K562 (cell line): ENCODE data around the gene GNG7. TPM values are rescaled to one million over a fixed set of nuclear protein-coding genes. Genes with fewer than 3 reads are reported as not detected.

ENCODE experiments used
- ATAC-seq: fragments of 200-7000 bp; cut with Tn5 transposase; 3 replicates; pipeline ENCODE4 v1.9.1; 2020; ENCODE audit warnings: moderate library complexity
- BruUV-seq: library from RNA; stranded (reverse); fragments of 400-500 nt; replicated peaks from 2 replicates; lab custom pipeline; 2021; lab: Mats Ljungman, UMichigan
- CTCF ChIA-PET: fragments of 300-600 bp; formaldehyde crosslinking; extraction: SDS; loops from one replicate; lab custom pipeline; 2021; ENCODE audit warnings: low intra/inter-chr PET ratio; lab: Yijun Ruan, JAX
- POLR2A ChIA-PET: fragments of 300-600, 350-650 bp; sonication (Branson Sonifier 250); formaldehyde crosslinking; extraction: SDS; loops from one replicate; lab custom pipeline; 2021; ENCODE audit warnings: antibody characterized with exemption, inconsistent platforms; lab: Yijun Ruan, JAX
- DNase-seq, 4 experiments: peaks; one replicate each; pipeline versions ENCODE4 v3.0.0 to v3.0.0-alpha.2; 2011 to 2018; ENCODE audit warnings: low spot score in 3 of 4, mixed read lengths in 3 of 4; ENCODE audit errors: extremely low read depth in 1 of 4
- FAIRE-seq: peaks from 2 replicates; lab custom pipeline; 2011; peaks lifted over from hg19 to GRCh38; lab: Jason Lieb, UNC
- H2AFZ ChIP-seq: 2 replicates; pipeline ENCODE4 v1.6.0; 2011; ENCODE audit warnings: low read depth, low read length, control low read depth, inconsistent platforms
- H3K27ac ChIP-seq: fragments of 200-600 bp; 3 replicates; pipeline ENCODE4 v1.8.0; 2011; ENCODE audit warnings: low read depth, mild to moderate bottlenecking, control low read depth, inconsistent platforms, low read length, moderate library complexity, mixed read lengths; ENCODE audit errors: extremely low read depth
- H3K27me3 ChIP-seq, 2 experiments: fragments of 300-600 bp in 1 of 2; 2 replicates in 1 of 2; 3 replicates in 1 of 2; pipeline versions ENCODE4 v1.6.0 to v1.8.0; 2011; ENCODE audit warnings: inconsistent platforms in 2 of 2, low read length in 2 of 2, mild to moderate bottlenecking in 1 of 2, mixed read lengths in 1 of 2, moderate library complexity in 1 of 2; ENCODE audit not compliant: control insufficient read depth in 2 of 2, insufficient read depth in 2 of 2
- H3K36me3 ChIP-seq: fragments of 300-600 bp; 3 replicates; pipeline ENCODE4 v1.8.0; 2011; ENCODE audit warnings: mild to moderate bottlenecking, low read length, inconsistent platforms; ENCODE audit not compliant: control insufficient read depth, insufficient read depth
- H3K4me1 ChIP-seq, 2 experiments: fragments of 200-600 bp in 1 of 2; replicated peaks in 1 of 2; 2 replicates in 1 of 2; 3 replicates in 1 of 2; pipeline versions ENCODE4 v1.5.1 to v1.8.0; 2011; ENCODE audit warnings: inconsistent platforms in 2 of 2, low read length in 2 of 2, mild to moderate bottlenecking in 1 of 2, mixed read lengths in 1 of 2, moderate library complexity in 1 of 2; ENCODE audit not compliant: control insufficient read depth in 2 of 2, insufficient read depth in 2 of 2
- H3K4me2 ChIP-seq: 2 replicates; pipeline ENCODE4 v1.6.1; 2011; ENCODE audit warnings: low read length, control low read depth, inconsistent platforms, mixed read lengths; ENCODE audit not compliant: insufficient read depth
- H3K4me3 ChIP-seq: fragments of 200-600 bp; sonication (generic), shearing (Covaris generic); 2 replicates; pipeline ENCODE4 v1.5.1; 2016; ENCODE audit warnings: control low read depth, inconsistent platforms
- H3K79me2 ChIP-seq: fragments of 200-600 bp; 3 replicates; pipeline ENCODE4 v1.8.0; 2011; ENCODE audit warnings: low read length, inconsistent platforms; ENCODE audit not compliant: control insufficient read depth, insufficient read depth
- H3K9ac ChIP-seq, 2 experiments: 2 replicates each; pipeline versions ENCODE4 v1.6.0 to v1.6.1; 2011; ENCODE audit warnings: low read depth in 2 of 2, low read length in 2 of 2, control low read depth in 1 of 2, inconsistent platforms in 1 of 2, mild to moderate bottlenecking in 1 of 2, mixed read lengths in 1 of 2; ENCODE audit not compliant: insufficient read depth in 1 of 2
- H3K9me1 ChIP-seq: one replicate; pipeline ENCODE4 v1.6.0; 2011; ENCODE audit warnings: inconsistent platforms, mild to moderate bottlenecking, low read length, moderate library complexity; ENCODE audit not compliant: control insufficient read depth, insufficient read depth
- H3K9me3 ChIP-seq: replicated peaks from 2 replicates; pipeline ENCODE4 v1.5.1; 2011; ENCODE audit warnings: low read depth, low read length, inconsistent platforms; ENCODE audit not compliant: control insufficient read depth, insufficient read depth
- H4K20me1 ChIP-seq: replicated peaks from 2 replicates; pipeline ENCODE4 v1.6.1; 2011; ENCODE audit warnings: low read length, inconsistent platforms, mixed read lengths; ENCODE audit not compliant: control insufficient read depth, insufficient read depth
- SP1 ChIP-seq: sonication (generic); formaldehyde crosslinking; IDR thresholded peaks from 2 replicates; pipeline ENCODE4 v1.8.1; 2022; ENCODE audit warnings: mild to moderate bottlenecking, missing genetic modification reagents
- ZNF12 ChIP-seq: sonication (generic); formaldehyde crosslinking; IDR thresholded peaks from 2 replicates; pipeline ENCODE4 v1.4.0; 2020; ENCODE audit warnings: mild to moderate bottlenecking, missing genetic modification reagents
- WGBS: fragments of 100-300 bp; shearing (Covaris generic); methylation state at CpG from one replicate; pipeline ENCODE4 v1.1.6; 2016; ENCODE audit warnings: low coverage, mixed read lengths; ENCODE audit not compliant: insufficient coverage; ENCODE audit errors: missing lambda C conversion rate; 5-methylcytosine and 5-hydroxymethylcytosine counted together
- in situ Hi-C: fragments of 300-500 bp; cut with MboI; formaldehyde crosslinking; loops from 4 replicates; pipeline ENCODE4 v1.15.0; 2018; ENCODE audit warnings: inconsistent platforms, mixed read lengths
- intact Hi-C: fragments of 100-400 bp; cut with micrococcal nuclease; formaldehyde crosslinking; loops from 2 replicates; pipeline ENCODE4 v1.14.2; 2022
- polyA plus RNA-seq, 8 experiments: library from polyadenylated mRNA; depleted of rRNA in 4 of 8; stranded (reverse) in 5 of 8; unstranded in 3 of 8; fragments of >200 nt; fragmentation: Nextera tagmentation in 2 of 8; fragmentation: Illumina TruSeq in 1 of 8; extraction: Ambion mirVana in 2 of 8; extraction: Trizol in 1 of 8; gene quantifications; 2 replicates each; pipeline versions ENCODE4 v1.2.1 to v1.2.3, GENCODE V29; 2011 to 2014; ENCODE audit warnings: inconsistent platforms in 1 of 8, missing spikeins in 1 of 8
- total RNA-seq, 7 experiments: library from RNA; depleted of rRNA in 6 of 7; stranded (reverse); fragments of >200 nt in 6 of 7; fragmentation: Illumina TruSeq in 2 of 7; extraction: Trizol in 2 of 7; gene quantifications; 2 replicates each; pipeline versions ENCODE4 v1.2.1 to v1.2.3, GENCODE V29; 2011 to 2021; ENCODE audit warnings: low replicate concordance in 1 of 7
- TF ChIP-seq, protein P1 (sequence below): fragments of 250-450 bp; sonication (Bioruptor Pico); IDR thresholded peaks from 2 replicates; pipeline ENCODE4 v1.5.0; 2020; ENCODE audit warnings: mild to moderate bottlenecking
- TF ChIP-seq, protein P2 (sequence below): sonication (generic); formaldehyde crosslinking; IDR thresholded peaks from 2 replicates; pipeline ENCODE4 v1.8.0; 2022; ENCODE audit warnings: mild to moderate bottlenecking, missing genetic modification reagents, borderline replicate concordance

Gene GNG7
- total and polyA plus RNA-seq, 9 of the 15 experiments (the other 6 are each of a cell fraction or from before 2014, with no cell fraction given), result 0.01 to 0.20 (median 0.06) TPM; not detected in 1

DNA sequence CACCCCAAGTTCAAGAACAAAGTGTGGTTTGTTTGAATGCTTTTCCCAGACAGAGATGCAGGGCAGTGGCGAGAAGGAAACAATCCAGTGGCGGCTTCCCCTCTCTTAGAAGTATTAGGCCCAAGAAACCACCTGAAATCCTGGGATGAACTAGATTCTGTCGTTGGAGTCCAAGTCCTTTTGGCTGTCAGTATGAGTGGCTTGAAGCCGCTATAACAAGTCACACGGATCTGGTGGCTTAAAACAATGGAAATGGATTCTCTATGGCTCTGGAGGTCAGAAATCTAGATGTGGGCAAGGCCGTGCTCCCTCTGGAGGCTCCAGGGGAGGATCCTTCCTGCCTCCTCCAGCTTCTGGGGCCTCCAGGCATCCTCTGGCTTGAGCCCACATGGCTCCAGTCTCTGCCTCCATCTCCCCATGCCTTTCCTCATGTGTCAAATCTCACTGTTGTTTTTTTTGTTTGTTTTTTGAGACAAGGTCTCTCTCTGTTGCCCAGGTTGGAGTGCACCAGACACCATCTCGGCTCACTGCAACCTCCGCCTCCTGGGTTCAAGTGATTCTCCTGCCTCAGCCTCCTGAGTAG is 97.7 kb downstream of the GNG7 start:
- intact Hi-C loops, result no loop called here
- no peaks in the 10 kb centered on the region for H3K79me2 ChIP-seq

DNA sequence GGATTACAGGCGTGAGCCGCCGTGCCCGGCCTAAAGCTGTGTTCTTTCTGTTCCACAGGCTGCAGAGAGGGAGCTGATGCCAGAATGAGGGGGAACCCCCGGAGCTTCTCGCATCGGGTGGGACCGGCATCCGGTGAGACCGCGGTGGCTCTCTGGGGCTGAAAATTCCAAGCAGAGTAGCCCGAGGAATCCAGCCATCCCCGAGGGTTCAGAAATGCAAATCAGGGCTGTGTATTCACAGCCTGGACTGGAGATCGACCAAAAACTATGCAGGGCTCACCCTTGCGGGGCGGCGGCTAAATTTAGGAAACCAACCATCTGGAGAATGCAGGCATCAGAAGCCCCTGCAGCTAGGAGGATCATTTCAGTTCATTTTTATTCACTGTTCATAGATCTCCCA is 99.2 kb downstream of the GNG7 start:
- ATAC-seq (no peak), FAIRE-seq (no peak), DNase-seq (no peak)
- no peak overlapping the region for H2AFZ ChIP-seq
- H3K4me1 ChIP-seq, result peaks cover 3 to 23% of the 10 kb centered on the region in 2 experiments; a peak in 4 of 5 replicates
- no peaks in the 10 kb centered on the region for H3K9me1 ChIP-seq
- CTCF ChIA-PET, result no interaction called here
- peaks cover 26 to 50% of the 10 kb centered on the region in 2 experiments for H3K27me3 ChIP-seq
- H3K4me2 ChIP-seq, result no peak overlapping the region
- no peaks in the 10 kb centered on the region for H3K79me2 ChIP-seq
- in situ Hi-C loops (loop anchor here (10.0 kb wide), 1 partner anchor 449 kb away; the partner anchor contains the start of gene AP3D1), intact Hi-C loops (no loop called here)
- TF ChIP-seq, protein P1, sequence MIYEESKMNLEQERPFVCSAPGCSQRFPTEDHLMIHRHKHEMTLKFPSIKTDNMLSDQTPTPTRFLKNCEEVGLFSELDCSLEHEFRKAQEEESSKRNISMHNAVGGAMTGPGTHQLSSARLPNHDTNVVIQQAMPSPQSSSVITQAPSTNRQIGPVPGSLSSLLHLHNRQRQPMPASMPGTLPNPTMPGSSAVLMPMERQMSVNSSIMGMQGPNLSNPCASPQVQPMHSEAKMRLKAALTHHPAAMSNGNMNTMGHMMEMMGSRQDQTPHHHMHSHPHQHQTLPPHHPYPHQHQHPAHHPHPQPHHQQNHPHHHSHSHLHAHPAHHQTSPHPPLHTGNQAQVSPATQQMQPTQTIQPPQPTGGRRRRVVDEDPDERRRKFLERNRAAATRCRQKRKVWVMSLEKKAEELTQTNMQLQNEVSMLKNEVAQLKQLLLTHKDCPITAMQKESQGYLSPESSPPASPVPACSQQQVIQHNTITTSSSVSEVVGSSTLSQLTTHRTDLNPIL, result no peak
- TF ChIP-seq, protein P2, sequence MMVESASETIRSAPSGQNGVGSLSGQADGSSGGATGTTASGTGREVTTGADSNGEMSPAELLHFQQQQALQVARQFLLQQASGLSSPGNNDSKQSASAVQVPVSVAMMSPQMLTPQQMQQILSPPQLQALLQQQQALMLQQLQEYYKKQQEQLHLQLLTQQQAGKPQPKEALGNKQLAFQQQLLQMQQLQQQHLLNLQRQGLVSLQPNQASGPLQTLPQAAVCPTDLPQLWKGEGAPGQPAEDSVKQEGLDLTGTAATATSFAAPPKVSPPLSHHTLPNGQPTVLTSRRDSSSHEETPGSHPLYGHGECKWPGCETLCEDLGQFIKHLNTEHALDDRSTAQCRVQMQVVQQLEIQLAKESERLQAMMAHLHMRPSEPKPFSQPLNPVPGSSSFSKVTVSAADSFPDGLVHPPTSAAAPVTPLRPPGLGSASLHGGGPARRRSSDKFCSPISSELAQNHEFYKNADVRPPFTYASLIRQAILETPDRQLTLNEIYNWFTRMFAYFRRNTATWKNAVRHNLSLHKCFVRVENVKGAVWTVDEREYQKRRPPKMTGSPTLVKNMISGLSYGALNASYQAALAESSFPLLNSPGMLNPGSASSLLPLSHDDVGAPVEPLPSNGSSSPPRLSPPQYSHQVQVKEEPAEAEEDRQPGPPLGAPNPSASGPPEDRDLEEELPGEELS (CRISPR knock-in tag), result no peak
- H3K27ac ChIP-seq, result no peak overlapping the region
- 25% methylated on average over 11 of the region's 17 CpGs for WGBS
- no peak overlapping the region for H3K4me3 ChIP-seq
- no peaks in the 10 kb centered on the region for H4K20me1 ChIP-seq
- no peak overlapping the region; a peak in 1 of 4 replicates for H3K9ac ChIP-seq
- H3K9me3 ChIP-seq, result no peaks in the 10 kb centered on the region
- no peaks in the 10 kb centered on the region for H3K36me3 ChIP-seq
- POLR2A ChIA-PET, result no interaction called here
- BruUV-seq, result no TSS peak

More for the DNA sequence above, 97.7 kb downstream of the GNG7 start:
- no peak overlapping the region for H3K9ac ChIP-seq
- peak; percentile 98 for TF ChIP-seq ZNF12 (CRISPR knock-in tag)
- TF ChIP-seq SP1 (CRISPR knock-in tag), result no peak
- no peak overlapping the region for H3K4me3 ChIP-seq
- DNase-seq (no peak), FAIRE-seq (no peak), ATAC-seq (no peak)
- H4K20me1 ChIP-seq, result no peaks in the 10 kb centered on the region
- no peaks in the 10 kb centered on the region for H3K9me1 ChIP-seq
- BruUV-seq, result no TSS peak
- CTCF ChIA-PET, result no interaction called here
- WGBS, result 11% methylated on average over 7 of the region's 8 CpGs
- peaks cover 0 to 14% of the 10 kb centered on the region in 2 experiments; a peak in 2 of 5 replicates for H3K4me1 ChIP-seq
- H3K4me2 ChIP-seq, result no peak overlapping the region
- in situ Hi-C loops, result loop anchor here (10.0 kb wide), 1 partner anchor 450 kb away; the partner anchor contains the start of gene AP3D1
- POLR2A ChIA-PET, result interaction anchor here (1.2 kb wide), 1 partner anchor 129 kb away, joined by 3 read pairs; the partner anchor contains the start of gene GADD45B
- H3K9me3 ChIP-seq, result no peaks in the 10 kb centered on the region
- no peaks in the 10 kb centered on the region for H3K36me3 ChIP-seq
- peaks cover 35 to 65% of the 10 kb centered on the region in 2 experiments for H3K27me3 ChIP-seq
- no peak overlapping the region for H2AFZ ChIP-seq
- no peak overlapping the region for H3K27ac ChIP-seq
